ENCODE measurements around the gene FHOD1. TPM values are rescaled to one million over a fixed set of nuclear protein-coding genes. Genes with fewer than 3 reads are reported as not detected.

The FHOD1 gene
- total and polyA plus RNA-seq, 2 of the 13 experiments (the other 11 are each of a cell fraction or from before 2014, with no cell fraction given): 20.0 to 20.8 TPM

DNA sequence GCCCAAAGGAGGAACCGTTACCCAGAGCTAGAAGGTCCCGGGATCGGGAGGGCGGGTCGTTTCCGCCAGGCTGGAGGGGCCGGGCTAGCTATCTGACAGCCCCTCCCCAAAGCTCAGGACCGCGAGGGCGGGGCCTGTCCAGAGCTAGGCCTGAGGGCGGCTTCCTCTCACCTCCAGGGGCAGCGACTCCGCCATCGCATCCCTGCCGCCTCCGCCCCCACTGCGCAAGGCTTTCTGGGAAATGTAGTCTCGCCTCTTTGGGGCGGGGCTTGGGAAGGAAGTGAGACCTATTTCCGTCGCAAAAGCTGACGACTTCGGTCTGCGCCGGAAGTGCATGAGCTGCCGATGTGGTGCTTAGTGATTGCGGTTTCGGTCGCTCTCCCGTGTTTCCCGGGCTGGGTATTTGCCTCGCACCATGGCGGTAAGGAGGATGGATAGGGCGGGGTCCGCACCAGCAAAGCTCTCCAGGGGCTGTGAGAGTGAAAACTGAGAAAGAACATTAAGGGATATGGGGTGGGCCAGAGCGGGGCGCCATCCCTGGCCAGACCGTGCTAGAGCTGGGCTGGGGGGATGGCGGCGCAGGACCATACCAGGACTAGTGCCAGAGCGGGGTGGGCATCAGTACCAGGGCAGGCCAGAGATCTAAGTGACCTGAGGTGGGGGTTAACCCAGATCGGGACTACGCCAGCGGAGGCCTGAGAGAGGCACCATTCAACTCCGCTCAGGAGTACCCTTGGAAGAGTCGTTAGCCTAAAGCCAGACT is 20.3 kb downstream of the FHOD1 start, which contains the start of gene TMEM208 (continued):
- TF ChIP-seq ZNF263 (CRISPR knock-in tag; IDR thresholded peaks at IDR 0.05): peak; percentile 33; the same call in 1 of the 2 replicates
- TF ChIP-seq KLF11 (CRISPR knock-in tag; IDR thresholded peaks at IDR 0.05): peak; percentile 92
- TF ChIP-seq, protein P1, sequence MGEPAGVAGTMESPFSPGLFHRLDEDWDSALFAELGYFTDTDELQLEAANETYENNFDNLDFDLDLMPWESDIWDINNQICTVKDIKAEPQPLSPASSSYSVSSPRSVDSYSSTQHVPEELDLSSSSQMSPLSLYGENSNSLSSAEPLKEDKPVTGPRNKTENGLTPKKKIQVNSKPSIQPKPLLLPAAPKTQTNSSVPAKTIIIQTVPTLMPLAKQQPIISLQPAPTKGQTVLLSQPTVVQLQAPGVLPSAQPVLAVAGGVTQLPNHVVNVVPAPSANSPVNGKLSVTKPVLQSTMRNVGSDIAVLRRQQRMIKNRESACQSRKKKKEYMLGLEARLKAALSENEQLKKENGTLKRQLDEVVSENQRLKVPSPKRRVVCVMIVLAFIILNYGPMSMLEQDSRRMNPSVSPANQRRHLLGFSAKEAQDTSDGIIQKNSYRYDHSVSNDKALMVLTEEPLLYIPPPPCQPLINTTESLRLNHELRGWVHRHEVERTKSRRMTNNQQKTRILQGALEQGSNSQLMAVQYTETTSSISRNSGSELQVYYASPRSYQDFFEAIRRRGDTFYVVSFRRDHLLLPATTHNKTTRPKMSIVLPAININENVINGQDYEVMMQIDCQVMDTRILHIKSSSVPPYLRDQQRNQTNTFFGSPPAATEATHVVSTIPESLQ (CRISPR knock-in tag; conservative IDR thresholded peaks at IDR 0.05): peak; percentile 76
- TF ChIP-seq, protein P2, sequence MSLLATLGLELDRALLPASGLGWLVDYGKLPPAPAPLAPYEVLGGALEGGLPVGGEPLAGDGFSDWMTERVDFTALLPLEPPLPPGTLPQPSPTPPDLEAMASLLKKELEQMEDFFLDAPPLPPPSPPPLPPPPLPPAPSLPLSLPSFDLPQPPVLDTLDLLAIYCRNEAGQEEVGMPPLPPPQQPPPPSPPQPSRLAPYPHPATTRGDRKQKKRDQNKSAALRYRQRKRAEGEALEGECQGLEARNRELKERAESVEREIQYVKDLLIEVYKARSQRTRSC (CRISPR knock-in tag; IDR thresholded peaks at IDR 0.05; ENCODE audit: low read depth): no peak; the same call in 1 of the 2 replicates
- TF ChIP-seq, protein P3, sequence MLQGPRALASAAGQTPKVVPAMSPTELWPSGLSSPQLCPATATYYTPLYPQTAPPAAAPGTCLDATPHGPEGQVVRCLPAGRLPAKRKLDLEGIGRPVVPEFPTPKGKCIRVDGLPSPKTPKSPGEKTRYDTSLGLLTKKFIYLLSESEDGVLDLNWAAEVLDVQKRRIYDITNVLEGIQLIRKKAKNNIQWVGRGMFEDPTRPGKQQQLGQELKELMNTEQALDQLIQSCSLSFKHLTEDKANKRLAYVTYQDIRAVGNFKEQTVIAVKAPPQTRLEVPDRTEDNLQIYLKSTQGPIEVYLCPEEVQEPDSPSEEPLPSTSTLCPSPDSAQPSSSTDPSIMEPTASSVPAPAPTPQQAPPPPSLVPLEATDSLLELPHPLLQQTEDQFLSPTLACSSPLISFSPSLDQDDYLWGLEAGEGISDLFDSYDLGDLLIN (CRISPR knock-in tag; IDR thresholded peaks at IDR 0.05; ENCODE audit: borderline replicate concordance): peak; percentile 88; the same call in 1 of the 2 replicates
- peak; percentile 99 for TF ChIP-seq IRF2 (CRISPR knock-in tag; IDR thresholded peaks at IDR 0.05)
- TF ChIP-seq, protein P4, sequence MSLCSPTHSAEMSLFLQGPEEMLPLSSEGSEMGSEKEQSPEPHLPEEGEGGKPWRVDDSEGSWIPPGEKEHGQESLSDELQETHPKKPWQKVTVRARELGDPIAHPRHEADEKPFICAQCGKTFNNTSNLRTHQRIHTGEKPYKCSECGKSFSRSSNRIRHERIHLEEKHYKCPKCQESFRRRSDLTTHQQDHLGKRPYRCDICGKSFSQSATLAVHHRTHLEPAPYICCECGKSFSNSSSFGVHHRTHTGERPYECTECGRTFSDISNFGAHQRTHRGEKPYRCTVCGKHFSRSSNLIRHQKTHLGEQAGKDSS (CRISPR knock-in tag; IDR thresholded peaks at IDR 0.05; ENCODE audit: borderline replicate concordance, low read depth): peak; percentile 77; the same call in 1 of the 2 replicates
- no peak for TF ChIP-seq NFE2 (CRISPR knock-in tag; IDR thresholded peaks at IDR 0.05)
- TF ChIP-seq, protein P5, sequence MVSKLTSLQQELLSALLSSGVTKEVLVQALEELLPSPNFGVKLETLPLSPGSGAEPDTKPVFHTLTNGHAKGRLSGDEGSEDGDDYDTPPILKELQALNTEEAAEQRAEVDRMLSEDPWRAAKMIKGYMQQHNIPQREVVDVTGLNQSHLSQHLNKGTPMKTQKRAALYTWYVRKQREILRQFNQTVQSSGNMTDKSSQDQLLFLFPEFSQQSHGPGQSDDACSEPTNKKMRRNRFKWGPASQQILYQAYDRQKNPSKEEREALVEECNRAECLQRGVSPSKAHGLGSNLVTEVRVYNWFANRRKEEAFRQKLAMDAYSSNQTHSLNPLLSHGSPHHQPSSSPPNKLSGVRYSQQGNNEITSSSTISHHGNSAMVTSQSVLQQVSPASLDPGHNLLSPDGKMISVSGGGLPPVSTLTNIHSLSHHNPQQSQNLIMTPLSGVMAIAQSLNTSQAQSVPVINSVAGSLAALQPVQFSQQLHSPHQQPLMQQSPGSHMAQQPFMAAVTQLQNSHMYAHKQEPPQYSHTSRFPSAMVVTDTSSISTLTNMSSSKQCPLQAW (CRISPR knock-in tag; IDR thresholded peaks at IDR 0.05): peak; percentile 93
- peak; percentile 98; the same call in 1 of the 2 replicates for TF ChIP-seq ZNF839 (CRISPR knock-in tag; IDR thresholded peaks at IDR 0.05; ENCODE audit: borderline replicate concordance)
- TF ChIP-seq ZFX (CRISPR knock-in tag; IDR thresholded peaks at IDR 0.05; ENCODE audit: low read depth): peak; percentile 96
- peak; percentile 80 for TF ChIP-seq ZMYM4 (CRISPR knock-in tag; IDR thresholded peaks at IDR 0.05)
- TF ChIP-seq BHLHE40 (IDR thresholded peaks at IDR 0.05; ENCODE audit: low read length): 0 out of 2 replicates have a peak, but pooled peaks have one; percentile 17
- TF ChIP-seq MAFF (IDR thresholded peaks at IDR 0.05; ENCODE audit: low read depth, low read length): peak; percentile 17; the same call in 1 of the 2 replicates
- TF ChIP-seq ZSCAN9 (CRISPR knock-in tag; IDR thresholded peaks at IDR 0.05; ENCODE audit: borderline replicate concordance): peak; percentile 79; the same call in 1 of the 2 replicates
- TF ChIP-seq ZNF749 (CRISPR knock-in tag; IDR thresholded peaks at IDR 0.05; ENCODE audit: borderline replicate concordance): no peak
